Parathyroid adenoma (tissue), 2 donors: ENCODE results near the gene NKX1-2.

Source experiments
- H2AFZ ChIP-seq: fragments of 300-600 bp; sonication (generic); one replicate; pipeline ENCODE4 v1.7.0; 2017; ENCODE audit warnings: antibody characterized with exemption, mild to moderate bottlenecking
- H3K27ac ChIP-seq: fragments of 300-600 bp; sonication (generic); one replicate; pipeline ENCODE4 v1.7.0; 2017
- H3K27me3 ChIP-seq: fragments of 300-600 bp; sonication (generic); one replicate; pipeline ENCODE4 v1.7.0; 2017; ENCODE audit warnings: low read length; ENCODE audit not compliant: control insufficient read depth, insufficient read depth
- H3K36me3 ChIP-seq: fragments of 300-600 bp; sonication (generic); one replicate; pipeline ENCODE4 v1.7.0; 2017; ENCODE audit warnings: low read length; ENCODE audit not compliant: control insufficient read depth, insufficient read depth
- H3K4me1 ChIP-seq: fragments of 300-600 bp; sonication (generic); one replicate; pipeline ENCODE4 v1.7.0; 2017; ENCODE audit warnings: control low read depth
- H3K4me2 ChIP-seq: fragments of 300-600 bp; sonication (generic); one replicate; pipeline ENCODE4 v1.7.0; 2017; ENCODE audit warnings: low read length
- H3K4me3 ChIP-seq: fragments of 300-600 bp; sonication (generic); one replicate; pipeline ENCODE4 v1.7.0; 2017; ENCODE audit warnings: low read depth, low read length
- H3K79me2 ChIP-seq: fragments of 300-600 bp; sonication (generic); one replicate; pipeline ENCODE4 v1.7.0; 2017; ENCODE audit warnings: control low read depth
- H3K9ac ChIP-seq: fragments of 300-600 bp; sonication (generic); one replicate; pipeline ENCODE4 v1.7.0; 2017; ENCODE audit warnings: mild to moderate bottlenecking
- H3K9me3 ChIP-seq: fragments of 300-600 bp; sonication (generic); one replicate; pipeline ENCODE4 v1.7.0; 2017; ENCODE audit warnings: low read length; ENCODE audit not compliant: control insufficient read depth
- TF ChIP-seq, protein P1 (sequence below): fragments of 300-600 bp; sonication (generic); IDR thresholded peaks from one replicate; pipeline ENCODE4 v1.7.0; 2017; ENCODE audit warnings: antibody characterized with exemption, mild to moderate bottlenecking
- donor health status: primary hyperparathyroidism.

The NKX1-2 gene

DNA sequence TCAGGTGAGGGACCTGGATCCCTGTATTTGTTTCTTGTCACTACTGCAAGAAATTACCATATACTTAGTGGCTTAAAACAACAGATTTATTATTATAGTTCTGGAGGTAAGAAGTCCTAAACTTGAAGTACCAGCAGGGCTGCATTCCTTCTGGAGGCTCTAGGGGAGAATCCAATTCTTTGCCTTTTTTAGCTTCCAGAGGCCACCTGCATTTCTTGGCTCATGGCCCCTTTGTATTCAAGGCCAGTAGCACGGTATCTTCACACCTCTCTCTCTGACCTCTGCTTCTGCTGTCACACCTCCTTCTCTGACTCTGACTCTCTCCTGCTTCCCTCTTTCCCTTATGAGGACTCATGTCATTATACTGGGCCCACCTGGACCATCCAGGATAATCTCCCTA is 9.6 kb upstream of the NKX1-2 start:
- H3K9ac ChIP-seq = no peak overlapping the region
- H3K9me3 ChIP-seq = no peaks in the 10 kb centered on the region
- H2AFZ ChIP-seq = no peak overlapping the region
- H3K79me2 ChIP-seq = no peaks in the 10 kb centered on the region
- no peak overlapping the region for H3K27ac ChIP-seq
- H3K27me3 ChIP-seq = no peaks in the 10 kb centered on the region
- H3K4me2 ChIP-seq = no peak overlapping the region
- no peaks in the 10 kb centered on the region for H3K4me1 ChIP-seq
- no peak overlapping the region for H3K4me3 ChIP-seq
- TF ChIP-seq, protein P1, sequence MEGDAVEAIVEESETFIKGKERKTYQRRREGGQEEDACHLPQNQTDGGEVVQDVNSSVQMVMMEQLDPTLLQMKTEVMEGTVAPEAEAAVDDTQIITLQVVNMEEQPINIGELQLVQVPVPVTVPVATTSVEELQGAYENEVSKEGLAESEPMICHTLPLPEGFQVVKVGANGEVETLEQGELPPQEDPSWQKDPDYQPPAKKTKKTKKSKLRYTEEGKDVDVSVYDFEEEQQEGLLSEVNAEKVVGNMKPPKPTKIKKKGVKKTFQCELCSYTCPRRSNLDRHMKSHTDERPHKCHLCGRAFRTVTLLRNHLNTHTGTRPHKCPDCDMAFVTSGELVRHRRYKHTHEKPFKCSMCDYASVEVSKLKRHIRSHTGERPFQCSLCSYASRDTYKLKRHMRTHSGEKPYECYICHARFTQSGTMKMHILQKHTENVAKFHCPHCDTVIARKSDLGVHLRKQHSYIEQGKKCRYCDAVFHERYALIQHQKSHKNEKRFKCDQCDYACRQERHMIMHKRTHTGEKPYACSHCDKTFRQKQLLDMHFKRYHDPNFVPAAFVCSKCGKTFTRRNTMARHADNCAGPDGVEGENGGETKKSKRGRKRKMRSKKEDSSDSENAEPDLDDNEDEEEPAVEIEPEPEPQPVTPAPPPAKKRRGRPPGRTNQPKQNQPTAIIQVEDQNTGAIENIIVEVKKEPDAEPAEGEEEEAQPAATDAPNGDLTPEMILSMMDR = no peak
- no peaks in the 10 kb centered on the region for H3K36me3 ChIP-seq

DNA sequence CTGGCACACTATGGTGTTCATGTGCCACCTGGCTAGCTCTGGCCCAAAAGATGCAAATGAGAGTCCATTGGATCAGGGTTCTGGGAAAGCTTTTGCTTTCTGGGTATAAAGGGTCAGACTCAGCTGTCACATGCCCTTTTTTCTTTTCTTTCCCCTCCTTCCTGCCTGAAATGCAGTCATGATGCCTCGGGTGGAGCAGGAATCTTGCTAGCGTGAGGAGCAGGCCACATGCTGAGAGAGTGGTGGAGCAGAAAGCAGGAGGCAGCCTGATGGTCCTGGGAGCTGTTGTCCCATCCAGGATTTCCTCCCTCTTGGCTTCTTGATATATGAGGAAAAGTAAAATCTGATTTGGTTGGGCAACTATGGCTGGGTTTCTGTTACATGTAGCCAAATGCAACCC is 9.1 kb upstream of the NKX1-2 start:
- Histone ChIP-seq H3K27me3 (no peaks in the 10 kb centered on the region), H3K9ac (no peak overlapping the region), H3K79me2 (no peaks in the 10 kb centered on the region), H3K4me1 (no peaks in the 10 kb centered on the region), H3K4me3 (no peak overlapping the region), H3K27ac (no peak overlapping the region), H3K9me3 (no peaks in the 10 kb centered on the region), H3K36me3 (no peaks in the 10 kb centered on the region), H3K4me2 (no peak overlapping the region), H2AFZ (no peak overlapping the region)
- TF ChIP-seq, protein P1 = no peak

DNA sequence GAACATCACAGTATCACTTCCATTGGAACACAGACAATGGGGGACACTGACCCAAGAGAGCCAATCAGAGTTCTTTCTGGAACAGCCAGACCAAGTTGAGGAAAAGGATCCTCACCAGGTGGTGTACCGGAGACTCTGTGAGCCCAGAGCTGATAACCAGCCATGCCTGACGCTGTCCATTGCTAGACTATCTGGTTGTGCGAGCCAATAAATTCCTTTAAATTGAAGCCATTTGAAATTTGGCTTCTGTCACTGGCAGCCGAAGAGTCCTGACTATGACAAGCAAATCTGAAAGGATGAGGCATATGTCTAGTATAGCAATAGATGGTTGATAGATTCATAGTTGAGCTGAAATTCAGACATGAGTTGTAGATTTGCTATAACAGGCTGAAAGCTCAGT is 8.6 kb upstream of the NKX1-2 start:
- H2AFZ ChIP-seq = no peak overlapping the region
- no peaks in the 10 kb centered on the region for H3K36me3 ChIP-seq
- H3K79me2 ChIP-seq = no peaks in the 10 kb centered on the region
- H3K4me3 ChIP-seq = no peak overlapping the region
- no peak overlapping the region for H3K9ac ChIP-seq
- H3K4me1 ChIP-seq = no peaks in the 10 kb centered on the region
- TF ChIP-seq, protein P1 = no peak
- H3K4me2 ChIP-seq = no peak overlapping the region
- no peak overlapping the region for H3K27ac ChIP-seq
- H3K9me3 ChIP-seq = no peaks in the 10 kb centered on the region
- H3K27me3 ChIP-seq = no peaks in the 10 kb centered on the region

DNA sequence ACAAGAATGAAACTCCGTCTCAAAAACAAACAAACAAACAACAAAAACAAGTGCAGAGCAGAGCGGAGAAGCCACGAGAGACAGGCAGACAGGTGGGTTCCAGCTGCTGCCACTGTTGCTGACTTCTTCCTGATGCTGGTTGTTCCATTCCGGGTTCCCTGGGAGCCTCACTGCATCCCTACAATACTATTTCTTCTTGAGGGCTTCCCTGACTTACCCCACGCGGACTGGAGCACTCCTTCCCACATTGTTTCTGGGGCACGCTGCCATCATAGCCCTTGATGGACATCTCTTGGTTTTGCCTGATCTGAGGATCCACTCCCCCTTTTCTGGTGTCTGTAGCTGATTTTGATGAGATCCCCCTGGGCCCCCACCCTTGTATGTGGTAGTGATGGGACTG is 5.6 kb upstream of the NKX1-2 start:
- TF ChIP-seq, protein P1 = no peak
- Histone ChIP-seq H3K27me3 (no peaks in the 10 kb centered on the region), H3K9me3 (no peaks in the 10 kb centered on the region), H3K27ac (no peak overlapping the region), H3K4me2 (no peak overlapping the region), H3K36me3 (no peaks in the 10 kb centered on the region), H3K4me1 (no peaks in the 10 kb centered on the region), H2AFZ (no peak overlapping the region), H3K4me3 (no peak overlapping the region), H3K9ac (no peak overlapping the region), H3K79me2 (no peaks in the 10 kb centered on the region)

DNA sequence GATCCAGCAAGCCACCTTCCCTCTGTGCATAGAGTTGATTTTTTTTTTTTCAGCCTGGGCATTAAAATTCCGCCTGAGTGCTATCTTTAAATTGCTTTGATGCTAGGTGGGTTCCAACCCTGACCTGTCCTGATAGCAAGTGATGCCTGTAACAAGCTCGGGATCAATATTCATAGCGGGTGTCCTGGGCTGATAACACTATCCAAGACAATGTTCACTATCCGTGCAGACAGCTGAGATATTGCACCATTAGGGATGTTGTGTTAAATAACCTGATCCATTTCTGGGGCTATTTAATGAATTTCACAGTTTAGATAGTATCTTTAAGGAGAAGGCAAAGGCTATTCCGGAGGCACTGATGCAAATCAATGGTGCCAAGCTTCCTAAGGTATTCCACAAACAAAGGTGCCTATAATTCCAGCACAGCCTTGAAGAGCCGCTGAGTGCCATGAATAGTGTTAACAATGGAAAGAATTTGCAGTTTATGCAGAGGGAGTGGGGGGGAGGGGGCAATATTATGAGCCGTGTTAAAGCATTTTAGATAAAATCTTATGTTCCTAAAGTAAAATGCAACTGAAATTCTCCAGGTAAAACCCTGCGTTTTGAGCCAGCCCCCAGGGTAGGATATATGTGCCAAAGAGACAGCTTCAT is 4.2 kb upstream of the NKX1-2 start:
- no peaks in the 10 kb centered on the region for H3K9me3 ChIP-seq
- TF ChIP-seq, protein P1 = no peak
- H3K4me3 ChIP-seq = no peak overlapping the region
- H2AFZ ChIP-seq = no peak overlapping the region
- no peaks in the 10 kb centered on the region for H3K27me3 ChIP-seq
- H3K4me1 ChIP-seq = no peaks in the 10 kb centered on the region
- no peak overlapping the region for H3K4me2 ChIP-seq
- H3K36me3 ChIP-seq = no peaks in the 10 kb centered on the region
- no peak overlapping the region for H3K9ac ChIP-seq
- H3K79me2 ChIP-seq = no peaks in the 10 kb centered on the region
- H3K27ac ChIP-seq = no peak overlapping the region
